Spleen (tissue), 11 donors: ENCODE measurements around the gene ZDHHC20. TPM values are rescaled to one million over a fixed set of nuclear protein-coding genes. Genes with fewer than 3 reads are reported as not detected.
A peak's percentile ranks its signal among the peaks of the same experiment; 100 is the strongest.

Source experiments
- DNase-seq: peaks from one replicate; pipeline ENCODE4 v3.0.0-alpha.2; 2020
- H3K27ac ChIP-seq, 8 donors: fragments of 200-600 bp; sonication (generic) in 7 of 8; 1 replicate in 4 of 8; 2 replicates in 4 of 8; pipeline versions ENCODE4 v1.5.0 to v1.8.0; 2016 to 2021; ENCODE audit warnings: inconsistent platforms in 4 of 8, mild to moderate bottlenecking in 4 of 8, moderate library complexity in 1 of 8
- H3K27me3 ChIP-seq, 7 donors: fragments of 200-600 bp; sonication (generic) in 6 of 7; replicated peaks in 1 of 7; 1 replicate in 4 of 7; 2 replicates in 3 of 7; pipeline versions ENCODE4 v1.5.0 to v1.8.0; 2016 to 2021; ENCODE audit warnings: inconsistent platforms in 3 of 7, mild to moderate bottlenecking in 1 of 7
- H3K36me3 ChIP-seq, 6 donors: fragments of 200-600 bp; sonication (generic) in 5 of 6; 1 replicate in 4 of 6; 2 replicates in 2 of 6; pipeline versions ENCODE4 v1.5.0 to v1.8.0; 2016 to 2021; ENCODE audit warnings: inconsistent platforms in 2 of 6
- H3K4me1 ChIP-seq, 6 donors: fragments of 200-600 bp; sonication (generic) in 5 of 6; 1 replicate in 3 of 6; 2 replicates in 3 of 6; pipeline versions ENCODE4 v1.5.0 to v1.8.0; 2016 to 2021; ENCODE audit warnings: inconsistent platforms in 3 of 6
- H3K4me3 ChIP-seq, 8 donors: fragments of 200-600 bp; sonication (generic) in 7 of 8; 1 replicate in 4 of 8; 2 replicates in 4 of 8; pipeline versions ENCODE4 v1.5.0 to v1.8.0; 2016 to 2021; ENCODE audit warnings: inconsistent platforms in 4 of 8, mild to moderate bottlenecking in 4 of 8, moderate library complexity in 2 of 8
- H3K9me3 ChIP-seq, 8 donors: fragments of 200-600 bp; sonication (generic) in 7 of 8; 1 replicate in 4 of 8; 2 replicates in 4 of 8; pipeline versions ENCODE4 v1.5.0 to v1.8.0; 2016 to 2021; ENCODE audit warnings: inconsistent platforms in 4 of 8
- CTCF ChIP-seq, 11 experiments: fragments of 200-600 bp in 7 of 11; fragments of 450-650 bp in 4 of 11; sonication (generic) in 4 of 11; IDR thresholded peaks in 8 of 11; conservative IDR thresholded peaks in 3 of 11; 1 replicate in 7 of 11; 2 replicates in 4 of 11; pipeline versions ENCODE4 v1.4.0 to v1.8.0; 2016 to 2021; ENCODE audit warnings: antibody characterized with exemption in 11 of 11, inconsistent platforms in 4 of 11, mild to moderate bottlenecking in 1 of 11
- POLR2A ChIP-seq, 3 donors: fragments of 450-650 bp; IDR thresholded peaks; one replicate each; pipeline ENCODE4 v1.5.1; 2017; ENCODE audit warnings: antibody characterized with exemption in 3 of 3, mild to moderate bottlenecking in 1 of 3
- POLR2AphosphoS5 ChIP-seq, 3 donors: sonication (generic); formaldehyde crosslinking; IDR thresholded peaks; one replicate each; pipeline ENCODE4 v1.5.1; 2017; ENCODE audit warnings: antibody characterized with exemption in 3 of 3
- WGBS, 5 donors: extraction: QIAGEN DNeasy Blood & Tissue Kit in 3 of 5; methylation state at CpG; one replicate each; pipeline versions ENCODE4 v1.1.5 to v1.1.7; 2013 to 2018; 5-methylcytosine and 5-hydroxymethylcytosine counted together
- intact Hi-C: fragments of 100-400 bp; cut with DNase I; formaldehyde crosslinking; loops from one replicate; pipeline ENCODE4 v1.15.0; 2023; ENCODE audit warnings: low total_unique reads
- polyA plus RNA-seq, 3 donors: library from polyadenylated mRNA; stranded (reverse); fragments of 200-250 nt; gene quantifications; one replicate each; pipeline ENCODE4 v1.2.1, GENCODE V29; 2013
- total RNA-seq, 7 donors: library from RNA; depleted of rRNA in 3 of 7; stranded (reverse); fragments of >200 nt in 3 of 7; fragmentation: NEBNext Ultra II Directional in 4 of 7; extraction: Animal tissue kit (Norgen Biotek cat#: 25700) in 4 of 7; gene quantifications; one replicate each; pipeline versions ENCODE4 v1.1.0 to v1.2.1, GENCODE V29; 2016 to 2021
- donor health status: healthy with polysubstance abuse.
- donor health status: DM: no; HTN: no; CAD: no; lungs with moderate emphysema.
- donor health status: DM: no; HTN: no; CAD: no.
- donor health status: Bipolar disorder and iron deficiency.
- donor health status: healthy.
- donor health status: DM: no; HTN: no; CAD: no.
- donor health status: DM: yes; HTN: yes; CAD: no.

Gene ZDHHC20
- total and polyA plus RNA-seq, 10 donors = 15.6 to 110 (median 80.5) TPM

- no peak for DNase-seq
- intact Hi-C loops = no loop called here
- no peaks in the 10 kb centered on the region for H3K27me3 ChIP-seq
- peak overlapping the region in 7 of 8 donors; percentile 73 to 92 (median 85) for H3K27ac ChIP-seq
- TF ChIP-seq CTCF (IDR thresholded peaks at IDR 0.05 in 8 of 11, conservative IDR thresholded peaks at IDR 0.05 in 3 of 11) (no peak), POLR2AphosphoS5 (IDR thresholded peaks at IDR 0.05) (peak in 1 of 3 donors; percentile 19)
- H3K9me3 ChIP-seq = peaks cover 2 to 35% (median 29%) of the 10 kb centered on the region in 8 donors
- no peak overlapping the region for H3K4me3 ChIP-seq
- WGBS, 5 donors = 50 to 84% (median 75%) methylated on average over 3 of the region's 3 CpGs
- H3K36me3 ChIP-seq = peaks cover 0 to 10% (median 0%) of the 10 kb centered on the region in 6 donors
- peaks cover 12 to 68% (median 34%) of the 10 kb centered on the region in 6 donors for H3K4me1 ChIP-seq
Measured at GRCh38 chr13:21434588-21434987, 24.5 kb downstream of the ZDHHC20 start.

- Histone ChIP-seq H3K36me3 (peaks cover 0 to 16% (median 0%) of the 10 kb centered on the region in 6 donors), H3K4me3 (no peak overlapping the region), H3K27me3 (no peaks in the 10 kb centered on the region), H3K9me3 (peaks cover 9 to 35% (median 29%) of the 10 kb centered on the region in 8 donors), H3K4me1 (peaks cover 0 to 48% (median under 1%) of the 10 kb centered on the region in 6 donors), H3K27ac (no peak overlapping the region)
- intact Hi-C loops = no loop called here
- no peak for DNase-seq
- TF ChIP-seq CTCF (IDR thresholded peaks at IDR 0.05 in 8 of 11, conservative IDR thresholded peaks at IDR 0.05 in 3 of 11) = no peak
- TF ChIP-seq POLR2A (IDR thresholded peaks at IDR 0.05) = no peak
- TF ChIP-seq POLR2AphosphoS5 (IDR thresholded peaks at IDR 0.05) = no peak
- WGBS, 5 donors = 60 to 69% (median 63%) methylated on average over 2 of the region's 2 CpGs
Measured at GRCh38 chr13:21429211-21429610, 29.9 kb downstream of the ZDHHC20 start.

GRCh38 chr13:21427741-21428140 lies 31.4 kb downstream of the ZDHHC20 start:
- TF ChIP-seq CTCF (IDR thresholded peaks at IDR 0.05 in 8 of 11, conservative IDR thresholded peaks at IDR 0.05 in 3 of 11) = no peak
- no peak for TF ChIP-seq POLR2AphosphoS5 (IDR thresholded peaks at IDR 0.05)
- no peak for TF ChIP-seq POLR2A (IDR thresholded peaks at IDR 0.05)
- WGBS, 5 donors = 63 to 83% (median 70%) methylated on average over 2 of the region's 2 CpGs
- H3K4me3 ChIP-seq = no peak overlapping the region
- peaks cover 0 to 16% (median 0%) of the 10 kb centered on the region in 6 donors for H3K36me3 ChIP-seq
- no peak for DNase-seq
- H3K4me1 ChIP-seq = peaks cover 0 to 36% (median 2%) of the 10 kb centered on the region in 6 donors
- H3K27ac ChIP-seq = peak overlapping the region in 1 of 8 donors; percentile 9
- H3K27me3 ChIP-seq = no peaks in the 10 kb centered on the region
- peaks cover 9 to 35% (median 29%) of the 10 kb centered on the region in 8 donors for H3K9me3 ChIP-seq
- intact Hi-C loops = no loop called here

- 59 to 80% (median 77%) methylated on average over 1 of the region's 1 CpG for WGBS, 5 donors
- Histone ChIP-seq H3K36me3 (peaks cover 0 to 16% (median 0%) of the 10 kb centered on the region in 6 donors), H3K4me3 (no peak overlapping the region), H3K27me3 (no peaks in the 10 kb centered on the region), H3K27ac (no peak overlapping the region), H3K4me1 (peaks cover 0 to 29% (median 3%) of the 10 kb centered on the region in 6 donors), H3K9me3 (peaks cover 9 to 33% (median 29%) of the 10 kb centered on the region in 8 donors)
- no peak for DNase-seq
- intact Hi-C loops = no loop called here
- TF ChIP-seq CTCF (IDR thresholded peaks at IDR 0.05 in 8 of 11, conservative IDR thresholded peaks at IDR 0.05 in 3 of 11) = no peak
- TF ChIP-seq POLR2AphosphoS5 (IDR thresholded peaks at IDR 0.05) = no peak
- no peak for TF ChIP-seq POLR2A (IDR thresholded peaks at IDR 0.05)
Measured at GRCh38 chr13:21426238-21426637, 32.9 kb downstream of the ZDHHC20 start.
